ENCODE results near the gene DOK4. TPM values are rescaled to one million over a fixed set of nuclear protein-coding genes. Genes with fewer than 3 reads are reported as not detected.
"Not testable (repeated sequence)": the region's sequence is repeated elsewhere in the genome, so short reads cannot be mapped to it uniquely, and the experiment has no call there.

DOK4 gene
- total RNA-seq, 2 experiments from 2014 or later = 2.4 to 2.9 TPM

DNA sequence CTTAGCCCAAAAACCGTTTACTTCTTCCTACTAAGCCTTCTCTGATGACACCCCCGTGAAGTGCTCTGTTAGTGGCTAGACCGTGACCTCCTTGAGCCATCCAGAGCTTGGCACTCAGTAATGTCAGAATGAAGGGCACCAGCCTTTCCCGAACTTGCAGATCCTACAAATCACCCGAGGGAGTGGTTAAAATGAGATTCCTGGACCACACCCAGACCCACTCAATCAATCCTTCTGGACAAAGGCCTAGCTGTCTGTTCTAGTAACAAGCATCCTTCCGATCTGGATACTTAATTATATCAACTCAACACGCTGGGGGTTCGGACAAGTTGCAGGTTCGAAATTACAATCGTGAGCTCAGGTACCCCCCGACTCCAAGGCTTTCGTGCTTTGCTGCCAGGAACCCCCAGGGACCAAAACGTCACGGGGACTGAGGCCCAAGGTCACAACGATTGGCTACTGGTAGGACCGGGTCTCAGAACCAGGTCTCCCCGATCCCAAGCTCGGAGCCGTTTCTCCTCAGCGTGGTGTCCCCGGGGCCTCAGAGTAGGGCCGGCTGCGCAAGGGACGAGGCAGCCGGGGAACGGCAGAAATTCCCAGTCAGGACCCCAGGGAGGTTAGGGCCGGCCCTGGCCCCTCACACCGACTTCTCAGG, 39.6 kb downstream of the DOK4 start:
- TF ChIP-seq, protein P1, sequence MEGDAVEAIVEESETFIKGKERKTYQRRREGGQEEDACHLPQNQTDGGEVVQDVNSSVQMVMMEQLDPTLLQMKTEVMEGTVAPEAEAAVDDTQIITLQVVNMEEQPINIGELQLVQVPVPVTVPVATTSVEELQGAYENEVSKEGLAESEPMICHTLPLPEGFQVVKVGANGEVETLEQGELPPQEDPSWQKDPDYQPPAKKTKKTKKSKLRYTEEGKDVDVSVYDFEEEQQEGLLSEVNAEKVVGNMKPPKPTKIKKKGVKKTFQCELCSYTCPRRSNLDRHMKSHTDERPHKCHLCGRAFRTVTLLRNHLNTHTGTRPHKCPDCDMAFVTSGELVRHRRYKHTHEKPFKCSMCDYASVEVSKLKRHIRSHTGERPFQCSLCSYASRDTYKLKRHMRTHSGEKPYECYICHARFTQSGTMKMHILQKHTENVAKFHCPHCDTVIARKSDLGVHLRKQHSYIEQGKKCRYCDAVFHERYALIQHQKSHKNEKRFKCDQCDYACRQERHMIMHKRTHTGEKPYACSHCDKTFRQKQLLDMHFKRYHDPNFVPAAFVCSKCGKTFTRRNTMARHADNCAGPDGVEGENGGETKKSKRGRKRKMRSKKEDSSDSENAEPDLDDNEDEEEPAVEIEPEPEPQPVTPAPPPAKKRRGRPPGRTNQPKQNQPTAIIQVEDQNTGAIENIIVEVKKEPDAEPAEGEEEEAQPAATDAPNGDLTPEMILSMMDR (IDR thresholded peaks at IDR 0.05) = no peak
- H3K36me3 Mint-ChIP-seq (ENCODE audit: low read depth) = peaks cover 32% of the 10 kb centered on the region
- H3K9me3 ChIP-seq (ENCODE audit: control insufficient read depth in 1 of 2, insufficient read depth in 1 of 2, low read length in 2 of 2) = no peaks in the 10 kb centered on the region
- intact Hi-C loops (cut with DNase I, micrococcal nuclease) = loop anchor here in 1 of 2 experiments (1.0 to 10.0 kb wide), 4 partner anchors 16 to 286 kb away; partner anchors contain the start of genes ARL2BP, POLR2C, PSME3IP1 and RSPRY1
- H3K4me3 ChIP-seq (ENCODE audit: low read length) = peak overlapping the region; percentile 96
- peaks cover 29% of the 10 kb centered on the region for H3K4me1 ChIP-seq (ENCODE audit: insufficient read depth, low read length)
- ChIA-PET POLR2A (interaction anchor here (0.5 to 3.7 kb wide), 19 partner anchors 10 to 577 kb away, joined by 3 to 82 read pairs (median 6); partner anchors contain the start of genes ARL2BP, CCDC102A, KATNB1 and POLR2C), CTCF (interaction anchor here (1.0 to 6.1 kb wide), 6 partner anchors 13 to 146 kb away, joined by 3 to 55 read pairs (median 7); partner anchors contain the start of genes CCDC102A and POLR2C)
- no peaks in the 10 kb centered on the region for H3K9me3 Mint-ChIP-seq
- H3K36me3 ChIP-seq (ENCODE audit: insufficient read depth, low read length) = peaks cover 12% of the 10 kb centered on the region
- peaks cover 34% of the 10 kb centered on the region for H3K4me1 Mint-ChIP-seq (ENCODE audit: low read depth)
- peak overlapping the region; percentile 88 for H3K27ac Mint-ChIP-seq
- peak overlapping the region; percentile 96 for H3K4me3 Mint-ChIP-seq
- peak in 7 of 14 experiments; percentile 2 to 51 (median 9) for DNase-seq
- no peaks in the 10 kb centered on the region for H3K27me3 Mint-ChIP-seq
- peak overlapping the region; percentile 73 to 79 for H3K27ac ChIP-seq (ENCODE audit: low read depth in 1 of 2, low read length in 2 of 2)
- peak; percentile 10 for ATAC-seq (ENCODE audit: poor library complexity)
- no peaks in the 10 kb centered on the region for H3K27me3 ChIP-seq (ENCODE audit: control insufficient read depth in 1 of 2, insufficient read depth in 2 of 2, low read length in 2 of 2)

DNA sequence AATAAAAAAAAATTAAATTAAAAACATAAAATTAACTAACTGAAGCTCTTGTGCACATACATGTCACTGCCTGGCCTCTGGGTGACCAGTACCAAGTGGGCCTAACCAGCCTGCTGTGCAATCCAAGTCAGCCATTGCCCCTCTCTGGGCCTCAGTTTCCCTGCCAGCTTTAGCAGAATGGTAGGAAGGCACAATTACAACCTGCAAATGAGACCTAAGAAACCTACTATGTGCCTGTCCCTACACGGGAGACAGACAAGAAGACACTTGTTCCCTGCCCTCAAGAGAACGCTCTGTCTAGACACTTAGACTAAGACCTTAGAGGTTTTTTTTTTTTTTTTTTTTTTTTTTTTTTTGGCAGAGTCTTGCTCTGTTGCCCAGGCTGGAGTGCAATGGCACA, 40.8 kb downstream of the DOK4 start:
- peaks cover 43% of the 10 kb centered on the region for H3K36me3 Mint-ChIP-seq (ENCODE audit: low read depth)
- no peak for ATAC-seq (ENCODE audit: poor library complexity)

DNA sequence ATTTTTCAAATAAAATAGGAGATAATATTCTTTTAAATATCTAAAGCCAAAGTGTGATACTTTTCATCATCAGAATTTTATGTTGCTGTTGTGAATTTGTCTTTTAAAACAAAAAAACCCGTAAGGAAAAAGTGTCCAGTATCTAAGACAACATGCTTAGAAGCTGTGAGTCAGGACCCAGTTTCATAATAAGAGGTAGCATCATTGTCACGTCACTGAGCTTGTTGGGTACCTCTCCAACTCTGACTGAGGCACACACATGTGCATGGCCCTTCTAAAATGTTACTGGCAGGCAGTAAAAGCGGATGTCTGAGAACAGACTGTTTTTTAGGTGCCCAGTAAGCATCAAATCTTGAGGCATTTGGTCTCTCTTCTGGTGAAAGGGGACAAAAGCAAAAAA, 41.6 kb downstream of the DOK4 start:
- H3K27ac ChIP-seq (ENCODE audit: low read depth in 1 of 2, low read length in 2 of 2) = no peak overlapping the region
- peaks cover 29% of the 10 kb centered on the region for H3K4me1 ChIP-seq (ENCODE audit: insufficient read depth, low read length)
- Mint-ChIP-seq H3K4me3 (peak overlapping the region; percentile 68), H3K9me3 (no peaks in the 10 kb centered on the region), H3K27me3 (no peaks in the 10 kb centered on the region), H3K4me1 (ENCODE audit: low read depth) (peaks cover 39% of the 10 kb centered on the region), H3K27ac (no peak overlapping the region), H3K36me3 (ENCODE audit: low read depth) (peaks cover 50% of the 10 kb centered on the region)
- ATAC-seq (ENCODE audit: poor library complexity) = no peak
- POLR2A ChIA-PET = no interaction called here
- CTCF ChIA-PET = interaction anchor here (1.1 to 6.1 kb wide), 2 partner anchors 17 to 26 kb away, joined by 4 to 55 read pairs; partner anchors contain the start of gene POLR2C
- H3K4me3 ChIP-seq (ENCODE audit: low read length) = no peak overlapping the region
- H3K27me3 ChIP-seq (ENCODE audit: control insufficient read depth in 1 of 2, insufficient read depth in 2 of 2, low read length in 2 of 2) = no peaks in the 10 kb centered on the region
- peaks cover 10 to 13% of the 10 kb centered on the region in 2 experiments for H3K9me3 ChIP-seq (ENCODE audit: control insufficient read depth in 1 of 2, insufficient read depth in 1 of 2, low read length in 2 of 2)
- peaks cover 17% of the 10 kb centered on the region for H3K36me3 ChIP-seq (ENCODE audit: insufficient read depth, low read length)
- DNase-seq = no peak
- TF ChIP-seq, protein P1 (IDR thresholded peaks at IDR 0.05) = no peak
- intact Hi-C loops (cut with DNase I, micrococcal nuclease) = loop anchor here in 1 of 2 experiments (5.0 to 10.0 kb wide), 3 partner anchors 200 to 288 kb away; partner anchors contain the start of genes ARL2BP, PSME3IP1 and RSPRY1

More for the DNA sequence above, 40.8 kb downstream of the DOK4 start:
- intact Hi-C loops (cut with DNase I, micrococcal nuclease) = loop anchor here in 1 of 2 experiments (5.0 to 10.0 kb wide), 3 partner anchors 201 to 287 kb away; partner anchors contain the start of genes ARL2BP, PSME3IP1 and RSPRY1
- H3K27me3 ChIP-seq (ENCODE audit: control insufficient read depth in 1 of 2, insufficient read depth in 2 of 2, low read length in 2 of 2) = no peaks in the 10 kb centered on the region
- peaks cover 9% of the 10 kb centered on the region for H3K36me3 ChIP-seq (ENCODE audit: insufficient read depth, low read length)
- DNase-seq = no peak
- no peak overlapping the region for H3K27ac ChIP-seq (ENCODE audit: low read depth in 1 of 2, low read length in 2 of 2)
- H3K9me3 Mint-ChIP-seq = no peaks in the 10 kb centered on the region
- ChIA-PET POLR2A (interaction anchor here (0.6 to 3.7 kb wide), 2 partner anchors 15 to 290 kb away, joined by 4 to 82 read pairs; partner anchors contain the start of gene POLR2C), CTCF (interaction anchor here (0.6 to 6.1 kb wide), 2 partner anchors 17 to 21 kb away, joined by 3 to 55 read pairs; partner anchors contain the start of gene POLR2C)
- peaks cover 39% of the 10 kb centered on the region for H3K4me1 Mint-ChIP-seq (ENCODE audit: low read depth)
- H3K27me3 Mint-ChIP-seq = no peaks in the 10 kb centered on the region
- TF ChIP-seq, protein P1 (IDR thresholded peaks at IDR 0.05) = no peak
- peak overlapping the region; percentile 65 for H3K4me3 Mint-ChIP-seq
- no peak overlapping the region for H3K27ac Mint-ChIP-seq
- H3K4me1 ChIP-seq (ENCODE audit: insufficient read depth, low read length) = peaks cover 29% of the 10 kb centered on the region
- peaks cover 3 to 7% of the 10 kb centered on the region in 2 experiments for H3K9me3 ChIP-seq (ENCODE audit: control insufficient read depth in 1 of 2, insufficient read depth in 1 of 2, low read length in 2 of 2)
- no peak overlapping the region for H3K4me3 ChIP-seq (ENCODE audit: low read length)

DNA sequence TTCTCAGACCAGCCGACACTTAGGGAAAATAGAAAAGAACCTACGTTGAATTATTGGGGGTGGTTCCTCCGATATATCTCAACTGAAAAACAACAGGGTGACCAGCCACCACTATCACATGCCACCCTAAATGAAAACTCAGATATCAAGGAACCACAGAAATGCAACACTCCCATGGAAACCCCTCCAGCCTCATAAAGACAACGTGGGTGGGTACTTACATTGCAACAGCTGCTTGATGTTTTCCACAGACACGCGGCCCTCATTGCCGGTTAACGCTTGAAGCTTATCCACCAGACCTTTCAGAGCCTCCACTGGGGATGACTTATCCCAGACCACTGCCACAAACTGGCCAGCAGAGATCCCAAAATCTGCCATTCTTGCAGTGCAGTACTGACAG, 45.7 kb downstream of the DOK4 start:
- CTCF ChIA-PET; POLR2A ChIA-PET; DNase-seq; H3K27ac ChIP-seq (ENCODE audit: low read depth in 1 of 2, low read length in 2 of 2); H3K4me3 Mint-ChIP-seq; H3K9me3 Mint-ChIP-seq; ATAC-seq (ENCODE audit: poor library complexity); H3K4me3 ChIP-seq (ENCODE audit: low read length); H3K27me3 ChIP-seq (ENCODE audit: control insufficient read depth in 1 of 2, insufficient read depth in 2 of 2, low read length in 2 of 2); H3K27ac Mint-ChIP-seq; H3K27me3 Mint-ChIP-seq; H3K4me1 ChIP-seq (ENCODE audit: insufficient read depth, low read length): not testable (repeated sequence)
- Mint-ChIP-seq H3K36me3 (ENCODE audit: low read depth) (peaks cover 60% of the 10 kb centered on the region), H3K4me1 (ENCODE audit: low read depth) (peaks cover 18% of the 10 kb centered on the region)
- Histone ChIP-seq H3K9me3 (ENCODE audit: control insufficient read depth in 1 of 2, insufficient read depth in 1 of 2, low read length in 2 of 2) (peaks cover 10 to 13% of the 10 kb centered on the region in 2 experiments), H3K36me3 (ENCODE audit: insufficient read depth, low read length) (peaks cover 47% of the 10 kb centered on the region)
- intact Hi-C loops (cut with DNase I, micrococcal nuclease) = loop anchor here in 1 of 2 experiments (10.0 kb wide), 1 partner anchor 196 kb away; the partner anchor contains the start of gene ARL2BP

DNA sequence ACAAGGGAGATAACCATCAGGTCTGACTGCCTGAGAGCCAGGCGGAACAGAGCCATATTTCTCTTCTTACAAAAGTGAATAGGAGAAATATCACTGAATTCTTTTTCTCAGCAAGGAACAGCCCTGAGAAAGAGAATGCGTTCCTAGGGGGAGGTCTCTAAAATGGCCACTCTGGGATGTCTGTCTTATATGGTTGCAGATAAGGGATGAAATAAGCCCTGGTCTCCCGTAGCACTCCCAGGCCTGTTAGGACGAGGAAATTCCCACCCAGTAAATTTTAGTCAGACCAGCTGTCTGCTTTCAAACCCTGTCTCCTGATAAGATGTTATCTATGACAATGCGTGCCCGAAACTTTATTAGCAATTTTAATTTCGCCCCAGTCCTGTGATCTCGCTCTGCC, 46.3 kb downstream of the DOK4 start:
- intact Hi-C loops (cut with DNase I, micrococcal nuclease) = loop anchor here in 1 of 2 experiments (10.0 kb wide), 1 partner anchor 195 kb away; the partner anchor contains the start of gene ARL2BP
- H3K4me3 Mint-ChIP-seq; H3K4me3 ChIP-seq (ENCODE audit: low read length); DNase-seq; H3K4me1 ChIP-seq (ENCODE audit: insufficient read depth, low read length); POLR2A ChIA-PET; H3K9me3 Mint-ChIP-seq; H3K27me3 Mint-ChIP-seq; H3K27ac Mint-ChIP-seq; H3K27me3 ChIP-seq (ENCODE audit: control insufficient read depth in 1 of 2, insufficient read depth in 2 of 2, low read length in 2 of 2); ATAC-seq (ENCODE audit: poor library complexity); CTCF ChIA-PET; H3K27ac ChIP-seq (ENCODE audit: low read depth in 1 of 2, low read length in 2 of 2): not testable (repeated sequence)
- Histone ChIP-seq H3K36me3 (ENCODE audit: insufficient read depth, low read length) (peaks cover 53% of the 10 kb centered on the region), H3K9me3 (ENCODE audit: control insufficient read depth in 1 of 2, insufficient read depth in 1 of 2, low read length in 2 of 2) (peaks cover 10 to 13% of the 10 kb centered on the region in 2 experiments)
- H3K36me3 Mint-ChIP-seq (ENCODE audit: low read depth) = peaks cover 64% of the 10 kb centered on the region
- H3K4me1 Mint-ChIP-seq (ENCODE audit: low read depth) = peaks cover 22% of the 10 kb centered on the region

Data from CD4-positive, alpha-beta T cell (primary cell).